Caco-2 (cell line): Measurements from ENCODE around the gene ZNF346. TPM values are rescaled to one million over a fixed set of nuclear protein-coding genes. Genes with fewer than 3 reads are reported as not detected.
"Not testable (repeated sequence)": the region's sequence is repeated elsewhere in the genome, so short reads cannot be mapped to it uniquely, and the experiment has no call there.

Experiments used
- BruUV-seq: library from RNA; stranded (reverse); fragments of 400-500 nt; replicated peaks from 2 replicates; lab custom pipeline; 2021; lab: Mats Ljungman, UMichigan
- CTCF ChIA-PET: fragments of 300-600 bp; sonication (Branson Sonifier 250); formaldehyde crosslinking; loops from one replicate; lab custom pipeline; 2022; ENCODE audit warnings: antibody characterized with exemption; lab: Charles Lee
- POLR2A ChIA-PET: fragments of 300-600 bp; sonication (Branson Sonifier 250); formaldehyde crosslinking; loops from one replicate; lab custom pipeline; 2022; ENCODE audit warnings: antibody characterized with exemption; lab: Charles Lee
- DNase-seq, 2 experiments: peaks; one replicate each; pipeline versions ENCODE4 v3.0.0 to v3.0.0-alpha.2; 2020 to 2022
- H3K27me3 ChIP-seq: replicated peaks from 2 replicates; pipeline ENCODE4 v1.6.0; 2011; ENCODE audit warnings: low read length; ENCODE audit not compliant: control insufficient read depth, insufficient read depth
- H3K36me3 ChIP-seq: 2 replicates; pipeline ENCODE4 v1.5.1; 2011; ENCODE audit warnings: low read length; ENCODE audit not compliant: control insufficient read depth, insufficient read depth
- H3K4me1 ChIP-seq: fragments of 250-450 bp; sonication (Bioruptor Pico); 2 replicates; pipeline ENCODE4 v1.5.1; 2020; ENCODE audit warnings: mild to moderate bottlenecking
- H3K4me3 ChIP-seq: 2 replicates; pipeline ENCODE4 v1.5.1; 2011; ENCODE audit warnings: low read depth, mild to moderate bottlenecking, control low read depth, low read length
- H3K9me3 ChIP-seq: fragments of 250-450 bp; sonication (Bioruptor Pico); 2 replicates; pipeline ENCODE4 v1.5.1; 2020; ENCODE audit warnings: mild to moderate bottlenecking, moderate library complexity
- H3K27ac Mint-ChIP-seq: one replicate; pipeline ENCODE4 v1.8.0; 2022; ENCODE audit warnings: mixed read lengths; ENCODE audit not compliant: unreplicated experiment
- H3K27me3 Mint-ChIP-seq: one replicate; pipeline ENCODE4 v1.8.0; 2022; ENCODE audit warnings: mixed read lengths; ENCODE audit not compliant: insufficient read depth, unreplicated experiment
- H3K36me3 Mint-ChIP-seq: one replicate; pipeline ENCODE4 v1.8.0; 2022; ENCODE audit warnings: mild to moderate bottlenecking, mixed read lengths; ENCODE audit not compliant: insufficient read depth, unreplicated experiment
- H3K4me1 Mint-ChIP-seq: one replicate; pipeline ENCODE4 v1.8.0; 2022; ENCODE audit warnings: low read depth, mixed read lengths; ENCODE audit not compliant: unreplicated experiment
- H3K4me3 Mint-ChIP-seq: one replicate; pipeline ENCODE4 v1.8.0; 2022; ENCODE audit warnings: mild to moderate bottlenecking, moderate library complexity, mixed read lengths; ENCODE audit not compliant: unreplicated experiment
- H3K9me3 Mint-ChIP-seq: one replicate; pipeline ENCODE4 v1.8.0; 2022; ENCODE audit warnings: mixed read lengths; ENCODE audit not compliant: unreplicated experiment
- intact Hi-C: fragments of 100-400 bp; cut with micrococcal nuclease; formaldehyde crosslinking; loops from one replicate; pipeline ENCODE4 v1.10.0; 2022; ENCODE audit not compliant: unreplicated experiment
- total RNA-seq: library from RNA; stranded (reverse); gene quantifications from 2 replicates; pipeline ENCODE4 v1.2.3, GENCODE V29; 2022
- TF ChIP-seq, protein P1 (sequence below), 2 experiments: fragments of 200-600 bp in 1 of 2; IDR thresholded peaks; 1 replicate in 1 of 2; 2 replicates in 1 of 2; pipeline versions ENCODE4 v1.5.1 to v1.8.0; 2011 to 2022; ENCODE audit warnings: antibody characterized with exemption in 1 of 2, control low read depth in 1 of 2, inconsistent platforms in 1 of 2, low read depth in 1 of 2, low read length in 1 of 2, mild to moderate bottlenecking in 1 of 2, moderate library complexity in 1 of 2; ENCODE audit not compliant: insufficient read depth in 1 of 2, severe bottlenecking in 1 of 2, unreplicated experiment in 1 of 2

Gene ZNF346
- total RNA-seq, 1 experiment from 2014 or later = 24.2 TPM

DNA sequence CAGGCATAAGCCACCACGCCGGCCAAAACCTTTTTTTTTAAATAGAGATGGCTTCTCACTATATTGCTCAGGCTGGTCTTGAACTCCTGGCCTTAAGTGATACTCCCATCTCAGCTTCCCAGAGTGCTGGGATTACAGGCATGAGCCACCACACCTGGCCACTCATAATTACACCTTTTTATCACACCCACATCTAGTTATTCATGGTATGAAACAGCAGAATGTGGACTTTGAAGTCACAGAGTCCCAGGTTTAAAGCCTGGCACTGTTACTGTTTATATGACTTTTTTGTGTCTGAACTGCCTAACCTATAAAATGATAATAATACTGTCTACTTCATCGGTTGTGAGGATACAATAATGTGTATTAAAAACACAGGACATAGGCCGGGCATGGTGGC is 23.1 kb downstream of the ZNF346 start:
- Histone ChIP-seq H3K4me1 (peaks cover 12% of the 10 kb centered on the region), H3K4me3 (no peak overlapping the region), H3K9me3 (no peaks in the 10 kb centered on the region), H3K36me3 (no peaks in the 10 kb centered on the region; the same call in 1 of the 2 replicates), H3K27me3 (no peaks in the 10 kb centered on the region)
- ChIA-PET CTCF (no interaction called here), POLR2A (no interaction called here)
- TF ChIP-seq, protein P1, sequence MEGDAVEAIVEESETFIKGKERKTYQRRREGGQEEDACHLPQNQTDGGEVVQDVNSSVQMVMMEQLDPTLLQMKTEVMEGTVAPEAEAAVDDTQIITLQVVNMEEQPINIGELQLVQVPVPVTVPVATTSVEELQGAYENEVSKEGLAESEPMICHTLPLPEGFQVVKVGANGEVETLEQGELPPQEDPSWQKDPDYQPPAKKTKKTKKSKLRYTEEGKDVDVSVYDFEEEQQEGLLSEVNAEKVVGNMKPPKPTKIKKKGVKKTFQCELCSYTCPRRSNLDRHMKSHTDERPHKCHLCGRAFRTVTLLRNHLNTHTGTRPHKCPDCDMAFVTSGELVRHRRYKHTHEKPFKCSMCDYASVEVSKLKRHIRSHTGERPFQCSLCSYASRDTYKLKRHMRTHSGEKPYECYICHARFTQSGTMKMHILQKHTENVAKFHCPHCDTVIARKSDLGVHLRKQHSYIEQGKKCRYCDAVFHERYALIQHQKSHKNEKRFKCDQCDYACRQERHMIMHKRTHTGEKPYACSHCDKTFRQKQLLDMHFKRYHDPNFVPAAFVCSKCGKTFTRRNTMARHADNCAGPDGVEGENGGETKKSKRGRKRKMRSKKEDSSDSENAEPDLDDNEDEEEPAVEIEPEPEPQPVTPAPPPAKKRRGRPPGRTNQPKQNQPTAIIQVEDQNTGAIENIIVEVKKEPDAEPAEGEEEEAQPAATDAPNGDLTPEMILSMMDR (IDR thresholded peaks at IDR 0.05; ENCODE audit: insufficient read depth in 1 of 2, low read depth in 1 of 2, low read length in 1 of 2, severe bottlenecking in 1 of 2, unreplicated experiment in 1 of 2) = no peak
- no peak for DNase-seq
- no peak overlapping the region for H3K4me3 Mint-ChIP-seq
- no TSS peak for BruUV-seq
- peaks cover 9% of the 10 kb centered on the region for H3K4me1 Mint-ChIP-seq
- H3K27me3 Mint-ChIP-seq = no peaks in the 10 kb centered on the region
- peaks cover 58% of the 10 kb centered on the region for H3K36me3 Mint-ChIP-seq
- H3K9me3 Mint-ChIP-seq = no peaks in the 10 kb centered on the region
- intact Hi-C loops = no loop called here
- H3K27ac Mint-ChIP-seq = no peak overlapping the region

DNA sequence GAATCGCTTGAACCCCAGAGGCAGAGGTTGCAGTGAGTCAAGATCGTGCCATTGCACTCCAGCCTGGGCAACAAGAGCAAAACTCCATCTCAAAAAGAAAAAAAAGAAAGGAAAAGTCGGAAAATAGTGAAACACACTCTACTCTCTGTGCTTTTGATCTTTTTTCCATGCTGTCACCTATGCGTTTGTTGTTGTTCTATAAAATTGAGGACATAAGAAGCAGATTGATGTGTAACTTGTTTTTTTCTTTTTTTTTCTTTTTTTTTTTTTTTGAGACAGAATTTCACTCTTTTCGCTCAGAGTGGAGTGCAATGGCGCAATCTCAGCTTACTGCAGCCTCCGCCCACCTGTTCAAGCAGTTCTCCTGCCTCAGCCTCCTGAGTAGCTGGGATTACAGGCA is 26.0 kb downstream of the ZNF346 start:
- POLR2A ChIA-PET, H3K9me3 ChIP-seq, H3K4me3 ChIP-seq, H3K4me3 Mint-ChIP-seq, BruUV-seq, H3K27me3 ChIP-seq, intact Hi-C loops, DNase-seq, H3K27me3 Mint-ChIP-seq, H3K36me3 ChIP-seq, H3K27ac Mint-ChIP-seq, H3K9me3 Mint-ChIP-seq, H3K4me1 Mint-ChIP-seq, CTCF ChIA-PET: not testable (repeated sequence)
- peaks cover 58% of the 10 kb centered on the region for H3K36me3 Mint-ChIP-seq
- H3K4me1 ChIP-seq = peaks cover 12% of the 10 kb centered on the region

DNA sequence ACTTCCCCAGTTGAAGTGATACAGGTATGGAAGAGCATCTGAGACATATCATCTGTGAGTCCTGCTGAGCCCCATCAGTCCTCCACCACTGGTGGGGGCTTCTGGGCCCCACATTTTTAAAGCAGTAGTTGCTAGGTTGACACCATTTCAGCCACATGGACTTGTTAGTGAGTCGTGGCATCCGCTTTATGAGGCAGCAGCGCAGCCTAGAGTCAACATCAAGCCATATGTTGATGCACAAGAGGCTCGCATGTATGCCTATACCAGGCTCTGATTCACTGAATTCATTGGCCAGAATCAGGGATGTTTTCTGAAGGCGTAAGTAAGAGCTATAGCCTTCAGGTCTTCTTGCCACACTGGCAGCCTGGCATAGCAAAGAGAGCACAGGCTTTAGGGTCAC is 26.8 kb downstream of the ZNF346 start:
- TF ChIP-seq, protein P1 (IDR thresholded peaks at IDR 0.05; ENCODE audit: insufficient read depth in 1 of 2, low read depth in 1 of 2, low read length in 1 of 2, severe bottlenecking in 1 of 2, unreplicated experiment in 1 of 2) = no peak
- H3K4me3 ChIP-seq = no peak overlapping the region
- H3K36me3 ChIP-seq = no peaks in the 10 kb centered on the region; the same call in 1 of the 2 replicates
- H3K4me1 ChIP-seq = peaks cover 9% of the 10 kb centered on the region
- H3K27me3 Mint-ChIP-seq = no peaks in the 10 kb centered on the region
- H3K4me1 Mint-ChIP-seq = no peaks in the 10 kb centered on the region
- no peaks in the 10 kb centered on the region for H3K9me3 Mint-ChIP-seq
- no TSS peak for BruUV-seq
- no peak overlapping the region for H3K4me3 Mint-ChIP-seq
- POLR2A ChIA-PET = no interaction called here
- H3K27me3 ChIP-seq = no peaks in the 10 kb centered on the region
- no peaks in the 10 kb centered on the region for H3K9me3 ChIP-seq
- CTCF ChIA-PET = no interaction called here
- no peak overlapping the region for H3K27ac Mint-ChIP-seq
- peaks cover 51% of the 10 kb centered on the region for H3K36me3 Mint-ChIP-seq
- no peak for DNase-seq
- intact Hi-C loops = no loop called here
